GM21515 (cell line): ENCODE data around the gene CHRNA5.
"Not testable (repeated sequence)": the region's sequence is repeated elsewhere in the genome, so short reads cannot be mapped to it uniquely, and the experiment has no call there.

Experiments used
- ATAC-seq: cut with Tn5 transposase; IDR thresholded peaks from one replicate; pipeline ENCODE4 v1.9.1; 2021; ENCODE audit not compliant: unreplicated experiment

Gene CHRNA5

GRCh38 chr15:78565097-78565950 is at the start of gene CHRNA5:
TSS of gene CHRNA5 (plus strand) at chr15:78565520. CDS start at chr15:78565720, 200 bp downstream.
- ATAC-seq: peak; percentile 81

GRCh38 chr15:78520035-78520434 is 45.3 kb upstream of the CHRNA5 start:
- not testable (repeated sequence) for ATAC-seq

GRCh38 chr15:78524230-78524629 is 41.1 kb upstream of the CHRNA5 start:
- ATAC-seq: no peak

GRCh38 chr15:78527325-78527724 is 38.0 kb upstream of the CHRNA5 start:
- ATAC-seq: no peak

- no peak for ATAC-seq
Measured at GRCh38 chr15:78533331-78533730, 32.0 kb upstream of the CHRNA5 start.

GRCh38 chr15:78536134-78536533 is 29.2 kb upstream of the CHRNA5 start:
- no peak for ATAC-seq

- ATAC-seq: no peak
Measured at GRCh38 chr15:78537266-78537905, 27.9 kb upstream of the CHRNA5 start.

- no peak for ATAC-seq
Measured at GRCh38 chr15:78538358-78538757, 27.0 kb upstream of the CHRNA5 start.

- not testable (repeated sequence) for ATAC-seq
Measured at GRCh38 chr15:78539464-78540140, 25.7 kb upstream of the CHRNA5 start.

GRCh38 chr15:78540141-78540870 is 25.0 kb upstream of the CHRNA5 start, which contains the start of gene PSMA4:
TSS of gene PSMA4 (plus strand) at chr15:78540444. CDS start at chr15:78541928, 1,484 bp downstream.
- peak; percentile 69 for ATAC-seq

GRCh38 chr15:78540871-78541743 is 24.2 kb upstream of the CHRNA5 start:
- no peak for ATAC-seq

GRCh38 chr15:78541744-78542034 is 23.6 kb upstream of the CHRNA5 start:
- ATAC-seq: no peak

GRCh38 chr15:78542647-78543046 is 22.7 kb upstream of the CHRNA5 start:
- no peak for ATAC-seq

- no peak for ATAC-seq
Measured at GRCh38 chr15:78550194-78550593, 15.1 kb upstream of the CHRNA5 start.

- ATAC-seq: no peak
Measured at GRCh38 chr15:78550815-78551214, 14.5 kb upstream of the CHRNA5 start.

- no peak for ATAC-seq
Measured at GRCh38 chr15:78551902-78552301, 13.4 kb upstream of the CHRNA5 start.

- ATAC-seq: no peak
Measured at GRCh38 chr15:78552597-78552996, 12.7 kb upstream of the CHRNA5 start.

- not testable (repeated sequence) for ATAC-seq
Measured at GRCh38 chr15:78560201-78560600, 5.1 kb upstream of the CHRNA5 start.

- ATAC-seq: no peak
Measured at GRCh38 chr15:78561490-78561889, 3.8 kb upstream of the CHRNA5 start.

GRCh38 chr15:78563092-78563491 is 2.2 kb upstream of the CHRNA5 start:
- no peak for ATAC-seq
